HT-29 (cell line): ENCODE measurements around the gene PDE6A. TPM values are rescaled to one million over a fixed set of nuclear protein-coding genes. Genes with fewer than 3 reads are reported as not detected.

Experiments
- DNase-seq: peaks from one replicate; pipeline ENCODE4 v3.0.0-alpha.2; 2015; ENCODE audit warnings: low spot score
- total RNA-seq: library from RNA; depleted of rRNA; stranded (reverse); fragments of >200 nt; shearing (Covaris generic); gene quantifications from 2 replicates; pipeline ENCODE4 v1.2.3, GENCODE V29; 2014

PDE6A gene
- total RNA-seq, 1 experiment from 2014 or later = not detected

GRCh38 chr5:149839761-149840160 is 104.8 kb downstream of the PDE6A start:
- DNase-seq = no peak

- no peak for DNase-seq
Observed at GRCh38 chr5:149838881-149839739, 105.5 kb downstream of the PDE6A start.

- DNase-seq = peak; percentile 71
Observed at GRCh38 chr5:149837680-149838269, 106.8 kb downstream of the PDE6A start.

- DNase-seq = no peak
Observed at GRCh38 chr5:149836451-149837139, 108.0 kb downstream of the PDE6A start.

DNA sequence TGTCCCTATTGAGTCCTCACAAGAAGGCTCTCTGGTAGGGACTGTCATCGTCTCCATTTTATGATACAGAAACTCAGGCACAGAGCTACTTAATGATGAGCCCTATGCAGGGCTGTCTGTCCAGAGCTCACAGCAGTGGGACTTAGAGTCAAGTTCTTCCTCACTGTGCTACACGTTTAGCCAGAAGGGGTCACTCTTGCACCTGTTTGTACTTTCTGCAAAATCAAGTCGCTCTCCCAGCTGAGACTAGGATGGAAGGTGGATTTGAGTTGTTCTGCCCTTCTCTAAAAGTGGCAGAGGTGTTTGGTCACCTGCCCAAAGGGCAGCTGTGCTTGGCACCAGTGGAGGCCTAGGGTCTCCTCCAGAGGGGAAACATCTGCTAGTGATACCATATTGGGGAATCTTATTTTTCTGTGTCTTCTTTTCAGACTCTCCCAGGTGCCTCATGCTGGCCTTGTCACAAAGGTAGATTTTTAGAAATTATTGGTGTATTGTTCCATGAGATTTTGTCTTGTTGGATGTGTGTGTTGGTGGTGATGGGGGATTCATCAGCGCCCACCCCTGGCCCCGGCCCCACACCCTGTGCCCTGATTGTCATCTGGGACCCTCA is 110.2 kb downstream of the PDE6A start:
- peak; percentile 73 for DNase-seq

DNA sequence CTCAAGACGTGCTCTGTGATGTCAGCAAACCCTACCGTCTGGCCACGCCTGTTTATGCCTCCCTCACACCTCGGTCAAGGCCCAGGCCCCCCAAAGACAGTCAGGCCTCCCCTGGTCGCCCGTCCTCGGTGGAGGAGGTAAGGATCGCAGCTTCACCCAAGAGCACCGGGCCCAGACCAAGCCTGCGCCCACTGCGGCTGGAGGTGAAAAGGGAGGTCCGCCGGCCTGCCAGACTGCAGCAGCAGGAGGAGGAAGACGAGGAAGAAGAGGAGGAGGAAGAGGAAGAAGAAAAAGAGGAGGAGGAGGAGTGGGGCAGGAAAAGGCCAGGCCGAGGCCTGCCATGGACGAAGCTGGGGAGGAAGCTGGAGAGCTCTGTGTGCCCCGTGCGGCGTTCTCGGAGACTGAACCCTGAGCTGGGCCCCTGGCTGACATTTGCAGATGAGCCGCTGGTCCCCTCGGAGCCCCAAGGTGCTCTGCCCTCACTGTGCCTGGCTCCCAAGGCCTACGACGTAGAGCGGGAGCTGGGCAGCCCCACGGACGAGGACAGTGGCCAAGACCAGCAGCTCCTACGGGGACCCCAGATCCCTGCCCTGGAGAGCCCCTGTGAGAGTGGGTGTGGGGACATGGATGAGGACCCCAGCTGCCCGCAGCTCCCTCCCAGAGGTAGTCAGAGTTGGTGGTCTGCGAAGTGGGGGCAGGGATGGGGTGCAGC is 111.3 kb downstream of the PDE6A start:
- DNase-seq = no peak

GRCh38 chr5:149832636-149833035 is 112.0 kb downstream of the PDE6A start:
- no peak for DNase-seq

- no peak for DNase-seq
Observed at GRCh38 chr5:149831492-149831891, 113.1 kb downstream of the PDE6A start.

GRCh38 chr5:149830579-149830978 is 114.0 kb downstream of the PDE6A start:
- DNase-seq = no peak

DNA sequence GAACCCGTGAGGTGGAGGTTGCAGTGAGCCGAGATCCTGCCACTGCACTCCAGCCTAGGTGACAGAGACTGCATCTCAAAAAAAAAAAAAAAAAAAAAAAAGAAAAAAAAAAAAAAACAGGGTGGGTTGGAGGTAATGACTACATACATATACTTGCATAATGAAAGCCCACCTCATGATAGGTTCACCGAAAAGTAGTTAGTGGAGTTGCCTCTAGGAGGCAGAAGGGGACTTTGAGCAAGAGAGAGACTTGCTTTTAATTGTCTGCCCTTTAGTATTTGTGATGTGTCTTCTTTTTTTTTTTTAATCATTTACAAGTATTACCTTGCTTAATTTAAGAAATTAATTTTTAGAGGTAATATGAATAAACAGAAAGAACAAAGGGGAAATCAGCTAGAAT is 114.6 kb downstream of the PDE6A start:
- no peak for DNase-seq

- DNase-seq = peak; percentile 98
Observed at GRCh38 chr5:149828161-149829011, 116.2 kb downstream of the PDE6A start.

DNA sequence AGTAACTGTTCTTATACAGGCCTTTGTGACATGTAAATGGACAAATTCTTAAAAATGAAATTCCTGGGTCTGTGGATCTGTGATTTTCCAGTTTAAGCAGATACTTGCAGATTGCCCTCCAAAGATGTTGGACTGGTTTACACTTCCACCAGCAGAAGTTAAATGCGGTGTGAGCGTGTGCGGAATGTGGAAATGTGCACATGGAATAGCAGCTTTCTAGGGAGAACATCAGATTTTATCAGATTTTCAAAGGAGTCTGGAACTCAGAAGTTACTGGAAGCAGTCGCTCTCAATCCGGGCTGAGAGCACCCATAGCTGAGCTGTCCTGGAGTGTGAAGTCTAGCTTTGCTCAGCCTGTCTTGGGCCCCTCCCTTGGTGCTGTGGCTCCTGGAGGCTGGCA is 117.0 kb downstream of the PDE6A start:
- no peak for DNase-seq

DNA sequence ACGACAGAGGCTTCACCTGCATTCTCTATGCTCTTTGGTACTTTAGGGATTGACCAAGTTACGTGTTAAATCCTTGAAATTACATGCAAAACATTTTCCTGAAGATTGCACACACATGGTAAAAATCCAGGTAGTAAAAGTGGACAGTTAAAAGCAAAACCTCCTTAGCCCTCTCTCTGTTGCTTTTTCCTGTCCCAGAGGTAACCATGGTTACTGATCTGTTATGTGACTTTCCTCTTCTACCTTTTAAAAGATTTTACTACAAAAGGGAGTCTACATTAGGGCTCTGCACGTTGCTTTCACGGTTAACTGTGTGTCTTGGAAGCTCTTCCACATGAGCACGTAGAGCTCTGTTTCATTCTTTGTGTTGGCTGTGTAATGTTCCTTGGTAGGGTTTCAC is 117.5 kb downstream of the PDE6A start:
- DNase-seq = no peak

DNA sequence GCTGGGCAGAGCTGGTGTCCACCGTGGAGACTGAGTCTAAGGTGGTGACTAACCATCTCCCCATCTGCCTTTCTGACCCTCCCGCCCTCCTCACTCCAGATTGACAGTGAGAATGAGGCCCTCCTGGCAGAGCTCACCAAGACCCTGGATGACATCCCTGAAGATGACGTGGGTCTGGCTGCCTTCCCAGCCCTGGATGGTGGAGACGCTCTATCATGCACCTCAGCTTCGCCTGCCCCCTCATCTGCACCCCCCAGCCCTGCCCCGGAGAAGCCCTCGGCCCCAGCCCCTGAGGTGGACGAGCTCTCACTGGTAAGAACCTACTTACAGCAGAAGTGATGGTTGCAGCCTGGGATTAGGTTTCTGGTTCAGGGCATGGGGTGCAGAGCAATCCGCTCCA is 118.0 kb downstream of the PDE6A start:
- no peak for DNase-seq

DNA sequence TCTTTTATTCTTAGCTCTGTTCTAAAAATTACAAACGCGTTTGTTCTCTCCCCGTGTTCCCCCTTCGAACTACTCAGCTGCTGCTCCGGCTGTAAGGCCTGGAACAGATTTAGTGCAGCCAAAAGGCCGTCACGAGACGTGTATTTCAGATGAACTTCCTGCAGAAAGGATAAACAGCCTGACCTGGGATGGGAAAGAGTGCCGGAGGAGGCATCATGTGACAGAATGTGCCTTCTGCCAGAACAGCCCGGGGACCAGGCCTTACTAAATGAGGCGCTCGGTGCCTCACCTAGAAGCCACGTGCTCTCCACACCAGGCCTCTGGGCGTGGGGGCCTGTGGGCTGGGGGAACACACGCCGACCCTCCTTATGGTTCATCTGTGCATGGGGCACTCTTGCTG is 119.7 kb downstream of the PDE6A start:
- no peak for DNase-seq

DNA sequence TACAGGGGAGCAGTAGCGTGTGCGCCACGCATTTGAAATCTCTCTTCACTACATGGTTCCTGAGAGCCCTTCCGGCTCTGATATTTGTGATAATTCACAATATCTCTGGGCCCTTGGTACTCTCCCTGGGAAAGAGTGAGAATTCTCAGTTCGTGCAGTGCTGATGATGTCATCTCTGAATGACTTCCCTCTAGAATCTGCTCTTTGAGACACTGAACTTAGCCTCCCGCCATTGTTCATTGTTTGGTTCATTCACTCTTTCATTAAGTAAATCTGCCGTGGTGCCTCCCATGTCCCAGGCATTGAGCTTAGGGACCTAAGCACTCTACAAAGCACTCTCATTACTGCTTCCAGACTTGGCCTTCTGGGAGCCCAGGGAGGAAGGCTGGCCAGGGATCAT is 120.5 kb downstream of the PDE6A start:
- no peak for DNase-seq

- DNase-seq = no peak
Observed at GRCh38 chr5:149823375-149823774, 121.2 kb downstream of the PDE6A start.

GRCh38 chr5:149822301-149822700 is 122.3 kb downstream of the PDE6A start:
- DNase-seq = no peak

- no peak for DNase-seq
Observed at GRCh38 chr5:149820536-149821510, 123.8 kb downstream of the PDE6A start.
